ENCODE data around the gene BCL11B. TPM values are rescaled to one million over a fixed set of nuclear protein-coding genes. Genes with fewer than 3 reads are reported as not detected.

Gene BCL11B
- total and polyA plus RNA-seq, 2 experiments from 2014 or later, result 0.04 to 2.8 TPM

DNA sequence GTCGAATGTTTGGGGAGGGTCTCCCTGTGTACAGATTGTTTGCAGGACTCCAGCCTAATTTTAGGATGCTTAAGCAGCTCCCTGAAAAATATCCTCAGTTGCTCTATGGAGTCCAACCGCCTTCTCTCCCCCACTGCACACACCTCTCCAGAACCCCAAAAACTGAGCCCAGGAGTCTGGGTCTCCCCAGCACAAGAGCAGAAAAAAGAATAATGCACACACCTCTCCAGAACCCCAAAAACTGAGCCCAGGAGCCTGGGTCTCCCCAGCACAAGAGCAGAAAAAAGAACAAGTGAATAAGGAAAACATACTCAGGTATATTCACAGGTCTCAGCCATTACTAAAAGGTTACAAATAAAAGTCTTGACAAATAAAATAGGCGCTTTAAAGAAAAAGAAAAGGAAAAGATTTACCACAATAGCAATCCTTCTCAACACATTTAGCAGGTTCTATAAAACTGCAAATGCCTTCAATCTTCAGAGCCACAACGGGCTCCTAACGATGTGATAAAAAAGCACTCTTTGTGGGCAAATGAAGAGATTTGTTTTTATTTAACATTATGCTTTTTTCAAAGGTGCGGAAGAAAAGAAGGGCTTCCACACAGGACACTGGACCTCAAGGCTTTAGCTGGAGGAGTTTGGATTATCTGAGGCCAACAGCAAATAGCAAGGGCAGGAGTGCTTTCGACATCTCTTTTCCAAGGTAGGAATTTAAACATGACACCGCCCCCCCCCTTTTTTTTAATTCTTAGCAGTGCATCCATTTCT, 8.2 kb downstream of the BCL11B start:
- H3K36me3 ChIP-seq, result no peaks in the 10 kb centered on the region
- H3K27me3 ChIP-seq, result peaks cover 13% of the 10 kb centered on the region
- peaks cover 2% of the 10 kb centered on the region for H3K4me1 ChIP-seq (ENCODE audit: low read depth)
- TF ChIP-seq, protein P1, sequence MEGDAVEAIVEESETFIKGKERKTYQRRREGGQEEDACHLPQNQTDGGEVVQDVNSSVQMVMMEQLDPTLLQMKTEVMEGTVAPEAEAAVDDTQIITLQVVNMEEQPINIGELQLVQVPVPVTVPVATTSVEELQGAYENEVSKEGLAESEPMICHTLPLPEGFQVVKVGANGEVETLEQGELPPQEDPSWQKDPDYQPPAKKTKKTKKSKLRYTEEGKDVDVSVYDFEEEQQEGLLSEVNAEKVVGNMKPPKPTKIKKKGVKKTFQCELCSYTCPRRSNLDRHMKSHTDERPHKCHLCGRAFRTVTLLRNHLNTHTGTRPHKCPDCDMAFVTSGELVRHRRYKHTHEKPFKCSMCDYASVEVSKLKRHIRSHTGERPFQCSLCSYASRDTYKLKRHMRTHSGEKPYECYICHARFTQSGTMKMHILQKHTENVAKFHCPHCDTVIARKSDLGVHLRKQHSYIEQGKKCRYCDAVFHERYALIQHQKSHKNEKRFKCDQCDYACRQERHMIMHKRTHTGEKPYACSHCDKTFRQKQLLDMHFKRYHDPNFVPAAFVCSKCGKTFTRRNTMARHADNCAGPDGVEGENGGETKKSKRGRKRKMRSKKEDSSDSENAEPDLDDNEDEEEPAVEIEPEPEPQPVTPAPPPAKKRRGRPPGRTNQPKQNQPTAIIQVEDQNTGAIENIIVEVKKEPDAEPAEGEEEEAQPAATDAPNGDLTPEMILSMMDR (IDR thresholded peaks at IDR 0.05; ENCODE audit: low read depth, low read length), result no peak
- no peak for DNase-seq (ENCODE audit: low read depth in 1 of 2, low spot score in 1 of 2)
- no peak overlapping the region for H3K4me3 ChIP-seq
- H3K27ac ChIP-seq, result no peak overlapping the region
- no peaks in the 10 kb centered on the region for H3K9me3 ChIP-seq (ENCODE audit: low read depth)

DNA sequence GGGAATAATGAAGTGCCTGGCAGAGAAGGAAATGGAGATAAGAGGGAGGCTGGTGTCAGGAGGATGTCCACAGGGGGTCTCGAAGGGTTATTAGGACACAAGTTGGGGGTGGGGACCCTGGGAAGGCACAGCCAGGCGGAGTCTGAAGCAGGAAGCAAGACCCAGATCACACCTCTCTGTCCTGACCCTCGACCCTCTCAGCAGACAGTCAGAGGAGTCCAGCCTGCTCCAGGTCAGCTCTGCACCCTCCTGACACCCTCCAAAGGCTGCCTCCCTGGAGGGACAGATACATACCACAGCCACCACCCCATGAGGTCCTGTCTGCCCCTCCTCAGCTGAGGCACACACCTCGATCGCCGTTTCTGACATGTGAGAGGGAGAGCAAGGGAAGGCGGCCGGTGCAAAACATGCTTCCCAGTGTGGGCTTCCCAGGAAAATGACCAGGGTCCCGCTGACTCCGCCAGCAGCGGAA, 9.0 kb downstream of the BCL11B start:
- Histone ChIP-seq H3K9me3 (ENCODE audit: low read depth) (no peaks in the 10 kb centered on the region), H3K36me3 (no peaks in the 10 kb centered on the region), H3K4me3 (no peak overlapping the region), H3K27me3 (peaks cover 6% of the 10 kb centered on the region), H3K4me1 (ENCODE audit: low read depth) (peaks cover 4% of the 10 kb centered on the region), H3K27ac (no peak overlapping the region)
- TF ChIP-seq, protein P1 (IDR thresholded peaks at IDR 0.05; ENCODE audit: low read depth, low read length), result no peak
- DNase-seq (ENCODE audit: low read depth in 1 of 2, low spot score in 1 of 2), result no peak

DNA sequence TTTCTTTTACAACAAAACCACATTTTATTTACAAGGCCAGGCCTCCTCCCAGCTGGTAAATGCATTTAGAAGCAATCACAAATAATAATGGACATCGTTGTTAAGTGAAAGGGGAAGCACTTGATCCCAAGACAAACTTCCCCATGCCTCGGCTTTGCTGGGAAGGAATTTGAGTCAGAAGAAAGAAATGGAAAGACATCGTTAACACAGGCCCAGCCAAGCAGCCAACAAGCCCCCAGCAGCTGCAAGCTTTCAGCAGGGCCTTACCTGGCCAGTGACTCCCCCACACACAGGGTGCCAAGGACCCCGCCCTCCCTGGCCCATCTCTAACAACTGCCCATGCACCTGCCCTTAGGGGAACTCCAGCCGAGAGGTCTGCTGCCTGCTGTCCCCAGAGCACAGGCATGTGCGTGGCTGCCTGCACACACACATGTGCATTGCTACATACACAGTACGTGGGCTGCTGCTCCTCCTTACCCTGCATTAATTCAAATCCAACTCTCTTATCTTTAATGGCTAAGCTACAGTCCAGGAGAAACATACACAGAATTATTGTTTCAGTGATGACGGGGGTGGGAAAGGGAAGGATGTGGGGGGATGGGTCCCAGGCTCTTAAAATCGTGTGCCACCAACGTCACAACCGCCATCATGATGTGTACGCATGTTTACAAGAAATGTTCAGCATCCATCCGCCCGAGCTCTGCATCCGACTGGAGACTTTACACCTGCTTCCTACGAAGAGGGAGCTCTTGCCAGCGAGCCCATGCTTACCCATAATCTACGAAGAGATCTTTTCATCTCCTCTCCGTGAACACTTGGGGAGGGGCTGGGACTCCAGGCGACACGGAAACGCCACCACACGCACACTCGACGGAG, 9.8 kb downstream of the BCL11B start:
- DNase-seq (ENCODE audit: low read depth in 1 of 2, low spot score in 1 of 2), result no peak
- no peak overlapping the region for H3K4me3 ChIP-seq
- TF ChIP-seq, protein P1 (IDR thresholded peaks at IDR 0.05; ENCODE audit: low read depth, low read length), result no peak
- no peaks in the 10 kb centered on the region for H3K9me3 ChIP-seq (ENCODE audit: low read depth)
- peaks cover 4% of the 10 kb centered on the region for H3K4me1 ChIP-seq (ENCODE audit: low read depth)
- H3K27ac ChIP-seq, result no peak overlapping the region
- H3K36me3 ChIP-seq, result no peaks in the 10 kb centered on the region
- peaks cover 6% of the 10 kb centered on the region for H3K27me3 ChIP-seq

DNA sequence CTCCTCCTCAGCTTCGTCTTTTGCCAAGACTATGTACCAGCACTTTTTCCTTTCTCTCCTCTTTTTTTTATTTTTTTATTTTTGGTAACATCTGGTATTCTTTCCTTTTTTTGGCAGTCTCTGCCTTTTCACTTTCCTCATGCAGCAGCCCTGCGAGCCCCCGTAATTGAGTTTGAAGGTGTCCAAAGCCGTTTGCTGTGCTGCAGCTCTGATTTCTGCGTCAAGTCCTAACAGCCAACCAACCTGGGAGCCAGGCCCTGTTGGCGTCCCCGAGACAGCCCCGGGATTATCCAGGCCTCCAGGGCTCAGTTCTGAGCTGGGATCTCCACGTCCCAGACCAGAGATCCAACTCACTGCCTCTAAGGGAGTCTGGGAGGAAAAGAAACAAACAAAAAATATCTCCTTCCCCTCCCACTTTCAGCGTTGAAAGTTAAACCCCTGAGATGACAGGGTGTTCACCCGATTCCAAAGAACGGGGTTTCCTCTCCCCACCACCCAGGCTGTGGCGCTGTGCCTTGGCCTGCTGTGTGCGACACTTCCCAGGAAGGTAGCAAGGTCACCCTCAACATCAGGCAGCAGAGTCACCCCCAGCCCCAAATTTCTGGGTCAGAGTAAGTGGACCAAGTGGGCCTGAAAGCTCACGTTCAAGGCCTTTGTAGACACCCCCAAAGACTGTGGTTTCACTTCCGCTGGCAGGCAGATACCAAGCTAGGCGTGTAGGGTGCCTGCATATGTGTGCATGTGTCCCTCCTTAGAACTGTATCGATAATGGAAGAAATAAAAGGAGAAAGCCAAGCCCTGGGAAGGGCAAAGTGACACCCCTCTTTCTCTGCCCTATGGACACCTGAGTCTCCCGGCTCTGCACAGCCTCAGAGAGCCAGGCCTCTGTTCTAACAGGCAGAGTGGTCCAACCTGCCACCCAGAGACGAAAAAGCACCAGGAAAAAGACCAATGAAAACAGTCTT, 11.1 kb downstream of the BCL11B start:
- DNase-seq (ENCODE audit: low read depth in 1 of 2, low spot score in 1 of 2), result no peak
- peaks cover 5% of the 10 kb centered on the region for H3K27me3 ChIP-seq
- H3K36me3 ChIP-seq, result no peaks in the 10 kb centered on the region
- peaks cover 4% of the 10 kb centered on the region for H3K4me1 ChIP-seq (ENCODE audit: low read depth)
- H3K27ac ChIP-seq, result no peak overlapping the region
- no peak overlapping the region for H3K4me3 ChIP-seq
- TF ChIP-seq, protein P1 (IDR thresholded peaks at IDR 0.05; ENCODE audit: low read depth, low read length), result no peak
- H3K9me3 ChIP-seq (ENCODE audit: low read depth), result no peaks in the 10 kb centered on the region

DNA sequence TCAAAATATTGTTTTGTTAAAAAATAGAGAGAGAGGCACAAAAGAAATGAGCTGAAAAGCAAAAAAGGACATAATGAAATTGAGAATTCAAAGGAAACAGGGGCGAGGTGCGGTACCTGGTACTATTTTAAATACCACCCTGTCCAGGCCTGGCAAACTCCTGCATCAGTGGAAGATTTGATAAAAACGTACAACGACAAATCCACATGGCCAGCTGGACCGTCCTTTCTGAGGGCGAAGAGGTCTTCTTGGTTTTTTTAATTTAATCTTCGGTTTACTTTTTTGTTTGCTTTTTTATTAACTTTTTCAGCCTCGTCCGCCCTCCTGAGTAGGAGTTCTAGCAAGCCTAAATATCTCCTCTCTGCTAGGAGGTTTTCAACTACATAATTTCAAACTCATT, 11.9 kb downstream of the BCL11B start:
- no peaks in the 10 kb centered on the region for H3K27me3 ChIP-seq
- no peak overlapping the region for H3K27ac ChIP-seq

More for the DNA sequence above, 11.9 kb downstream of the BCL11B start:
- no peaks in the 10 kb centered on the region for H3K9me3 ChIP-seq (ENCODE audit: low read depth)
- H3K36me3 ChIP-seq, result no peaks in the 10 kb centered on the region
- H3K4me3 ChIP-seq, result no peak overlapping the region
- TF ChIP-seq, protein P1 (IDR thresholded peaks at IDR 0.05; ENCODE audit: low read depth, low read length), result no peak
- H3K4me1 ChIP-seq (ENCODE audit: low read depth), result peaks cover 4% of the 10 kb centered on the region
- no peak for DNase-seq (ENCODE audit: low read depth in 1 of 2, low spot score in 1 of 2)
